COLO829 (cell line): Measurements from ENCODE around the gene SETBP1.

Experiments
- DNase-seq: peaks from one replicate; pipeline ENCODE4 v3.0.0; 2012; ENCODE audit warnings: low spot score

SETBP1 gene

GRCh38 chr18:45026162-45026561 lies 345.5 kb downstream of the SETBP1 start:
- DNase-seq = no peak

GRCh38 chr18:45034179-45034578 lies 353.5 kb downstream of the SETBP1 start:
- no peak for DNase-seq

- no peak for DNase-seq
Observed at GRCh38 chr18:45037618-45038017, 356.9 kb downstream of the SETBP1 start.

- DNase-seq = no peak
Observed at GRCh38 chr18:45039376-45039775, 358.7 kb downstream of the SETBP1 start.

GRCh38 chr18:45040879-45041278 lies 360.2 kb downstream of the SETBP1 start:
- no peak for DNase-seq

GRCh38 chr18:45044787-45045186 lies 364.1 kb downstream of the SETBP1 start:
- no peak for DNase-seq

GRCh38 chr18:45046228-45046627 lies 365.5 kb downstream of the SETBP1 start:
- no peak for DNase-seq

GRCh38 chr18:45046961-45047360 lies 366.3 kb downstream of the SETBP1 start:
- no peak for DNase-seq

GRCh38 chr18:45049578-45050319 lies 369.1 kb downstream of the SETBP1 start:
- DNase-seq = no peak

GRCh38 chr18:45050712-45051601 lies 370.3 kb downstream of the SETBP1 start:
- DNase-seq = peak; percentile 85

GRCh38 chr18:45054636-45055035 lies 373.9 kb downstream of the SETBP1 start:
- no peak for DNase-seq

GRCh38 chr18:45055811-45056210 lies 375.1 kb downstream of the SETBP1 start:
- no peak for DNase-seq

GRCh38 chr18:45056926-45057325 lies 376.2 kb downstream of the SETBP1 start:
- no peak for DNase-seq

- no peak for DNase-seq
Observed at GRCh38 chr18:45057955-45058600, 377.4 kb downstream of the SETBP1 start.

GRCh38 chr18:45059695-45060094 lies 379.0 kb downstream of the SETBP1 start:
- DNase-seq = peak; percentile 35

GRCh38 chr18:45060102-45060501 lies 379.4 kb downstream of the SETBP1 start:
- no peak for DNase-seq

GRCh38 chr18:45061359-45061758 lies 380.7 kb downstream of the SETBP1 start:
- no peak for DNase-seq

GRCh38 chr18:45063246-45064038 lies 382.8 kb downstream of the SETBP1 start:
- DNase-seq = no peak

- DNase-seq = no peak
Observed at GRCh38 chr18:45066210-45066609, 385.5 kb downstream of the SETBP1 start.

GRCh38 chr18:45066886-45067285 lies 386.2 kb downstream of the SETBP1 start:
- no peak for DNase-seq

GRCh38 chr18:45068400-45069094 lies 387.9 kb downstream of the SETBP1 start:
- DNase-seq = no peak
